Neural cell (in vitro differentiated cells): Measurements from ENCODE around the gene POGZ. TPM values are rescaled to one million over a fixed set of nuclear protein-coding genes. Genes with fewer than 3 reads are reported as not detected.

Experiments
- H2AFZ ChIP-seq: fragments of 200-600, 300-800 bp; sonication (generic), shearing (Covaris generic); 2 replicates; pipeline ENCODE4 v1.6.0; 2014; ENCODE audit warnings: low read depth, mild to moderate bottlenecking, antibody characterized with exemption, low read length, moderate library complexity
- H3F3A ChIP-seq: fragments of 200-600 bp; shearing (Covaris generic); 2 replicates; pipeline ENCODE4 v1.6.1; 2016; ENCODE audit warnings: mild to moderate bottlenecking, moderate library complexity, mixed read lengths, antibody characterized with exemption, low read length; ENCODE audit not compliant: insufficient read depth, poor library complexity, severe bottlenecking
- H3K27ac ChIP-seq: fragments of 200-600, 300-800 bp; sonication (generic), shearing (Covaris generic); 2 replicates; pipeline ENCODE4 v1.5.1; 2014; ENCODE audit warnings: mild to moderate bottlenecking, low read length, moderate library complexity
- H3K27me3 ChIP-seq: fragments of 300-800, 200-600 bp; sonication (generic), shearing (Covaris generic); 2 replicates; pipeline ENCODE4 v1.6.0; 2014; ENCODE audit warnings: mild to moderate bottlenecking, low read depth, low read length, moderate library complexity; ENCODE audit not compliant: insufficient read depth
- H3K36me3 ChIP-seq: fragments of 300-800, 200-600 bp; sonication (generic), shearing (Covaris generic); 2 replicates; pipeline ENCODE4 v1.5.1; 2014; ENCODE audit warnings: mild to moderate bottlenecking, antibody characterized with exemption, low read length, moderate library complexity; ENCODE audit not compliant: insufficient read depth
- H3K4me2 ChIP-seq: fragments of 300-800, 200-600 bp; sonication (generic), shearing (Covaris generic); 2 replicates; pipeline ENCODE4 v1.6.0; 2014; ENCODE audit warnings: mild to moderate bottlenecking, low read length
- H3K4me3 ChIP-seq: fragments of 300-800, 200-600 bp; sonication (generic), shearing (Covaris generic); 2 replicates; pipeline ENCODE4 v1.5.1; 2014; ENCODE audit warnings: mild to moderate bottlenecking, low read length, moderate library complexity
- H3K79me2 ChIP-seq: fragments of 200-600 bp; shearing (Covaris generic); replicated peaks from 2 replicates; pipeline ENCODE4 v1.6.0; 2014; ENCODE audit warnings: mild to moderate bottlenecking, low read length, moderate library complexity; ENCODE audit not compliant: insufficient read depth
- H3K9ac ChIP-seq: fragments of 300-800, 200-600 bp; sonication (generic), shearing (Covaris generic); 2 replicates; pipeline ENCODE4 v1.6.1; 2016; ENCODE audit warnings: mild to moderate bottlenecking, low read length, mixed read lengths
- H3K9me2 ChIP-seq: fragments of 200-600 bp; shearing (Covaris generic); 2 replicates; pipeline ENCODE4 v1.6.1; 2016; ENCODE audit warnings: mild to moderate bottlenecking, low read length, mixed read lengths; ENCODE audit not compliant: insufficient read depth
- H3K9me3 ChIP-seq: fragments of 200-600, 300-800 bp; sonication (generic), shearing (Covaris generic); 2 replicates; pipeline ENCODE4 v1.6.1; 2016; ENCODE audit warnings: mild to moderate bottlenecking, mixed run types, low read length, moderate library complexity, mixed read lengths
- H4K20me1 ChIP-seq: fragments of 200-600 bp; shearing (Covaris generic); 2 replicates; pipeline ENCODE4 v1.6.1; 2016; ENCODE audit warnings: mild to moderate bottlenecking, mixed run types; ENCODE audit not compliant: insufficient read depth
- EP300 ChIP-seq: fragments of 450-650 bp; conservative IDR thresholded peaks from 2 replicates; pipeline ENCODE4 v1.6.1; 2014; ENCODE audit warnings: antibody characterized with exemption, mild to moderate bottlenecking, moderate library complexity; ENCODE audit not compliant: poor library complexity, severe bottlenecking
- EZH2 ChIP-seq: fragments of 200-600, 300-800 bp; shearing (Covaris generic), sonication (generic); IDR thresholded peaks from 2 replicates; pipeline ENCODE4 v1.6.1; 2014; ENCODE audit warnings: antibody characterized with exemption, low read length, borderline replicate concordance, mild to moderate bottlenecking; ENCODE audit not compliant: insufficient read depth, poor library complexity, severe bottlenecking
- MXI1 ChIP-seq: fragments of 450-650 bp; conservative IDR thresholded peaks from 2 replicates; pipeline ENCODE4 v1.6.1; 2014; ENCODE audit warnings: antibody characterized with exemption, mild to moderate bottlenecking; ENCODE audit not compliant: poor library complexity, severe bottlenecking
- POLR2AphosphoS5 ChIP-seq: IDR thresholded peaks from 2 replicates; pipeline ENCODE4 v1.6.1; 2012
- RAD21 ChIP-seq: fragments of 450-650 bp; conservative IDR thresholded peaks from 2 replicates; pipeline ENCODE4 v1.6.1; 2014; ENCODE audit warnings: antibody characterized with exemption, mild to moderate bottlenecking, moderate library complexity
- REST ChIP-seq: IDR thresholded peaks from 2 replicates; pipeline ENCODE4 v1.6.1; 2012; ENCODE audit warnings: borderline replicate concordance
- SMC3 ChIP-seq: fragments of 450-650 bp; conservative IDR thresholded peaks from 2 replicates; pipeline ENCODE4 v1.6.1; 2014; ENCODE audit warnings: antibody characterized with exemption, mild to moderate bottlenecking, moderate library complexity; ENCODE audit not compliant: poor library complexity
- TAF1 ChIP-seq: IDR thresholded peaks from 2 replicates; pipeline ENCODE4 v1.6.1; 2012; ENCODE audit warnings: low read depth
- polyA plus RNA-seq: library from polyadenylated mRNA; depleted of rRNA; stranded (reverse); fragments of >200 nt; gene quantifications from 2 replicates; pipeline ENCODE4 v1.2.3, GENCODE V29; 2014
- TF ChIP-seq, protein P1 (sequence below): fragments of 450-650 bp; IDR thresholded peaks from 2 replicates; pipeline ENCODE4 v1.5.1; 2014; ENCODE audit warnings: antibody characterized with exemption, mild to moderate bottlenecking, moderate library complexity; ENCODE audit not compliant: poor library complexity, severe bottlenecking

POGZ gene
- polyA plus RNA-seq, 1 donor from 2014 or later, result 50.2 TPM

- Histone ChIP-seq H3K4me3 (no peak overlapping the region), H3K27me3 (no peaks in the 10 kb centered on the region), H4K20me1 (no peaks in the 10 kb centered on the region), H3K9me2 (no peaks in the 10 kb centered on the region), H3K27ac (no peak overlapping the region), H3K9ac (no peak overlapping the region), H3K4me2 (no peak overlapping the region), H3K79me2 (no peaks in the 10 kb centered on the region), H3K9me3 (peaks cover 5% of the 10 kb centered on the region), H3F3A (no peaks in the 10 kb centered on the region), H3K36me3 (no peaks in the 10 kb centered on the region), H2AFZ (no peak overlapping the region)
- TF ChIP-seq MXI1 (no peak), TAF1 (no peak), EP300 (no peak), SMC3 (no peak), POLR2AphosphoS5 (no peak), EZH2 (no peak), RAD21 (no peak), REST (no peak)
- TF ChIP-seq, protein P1, sequence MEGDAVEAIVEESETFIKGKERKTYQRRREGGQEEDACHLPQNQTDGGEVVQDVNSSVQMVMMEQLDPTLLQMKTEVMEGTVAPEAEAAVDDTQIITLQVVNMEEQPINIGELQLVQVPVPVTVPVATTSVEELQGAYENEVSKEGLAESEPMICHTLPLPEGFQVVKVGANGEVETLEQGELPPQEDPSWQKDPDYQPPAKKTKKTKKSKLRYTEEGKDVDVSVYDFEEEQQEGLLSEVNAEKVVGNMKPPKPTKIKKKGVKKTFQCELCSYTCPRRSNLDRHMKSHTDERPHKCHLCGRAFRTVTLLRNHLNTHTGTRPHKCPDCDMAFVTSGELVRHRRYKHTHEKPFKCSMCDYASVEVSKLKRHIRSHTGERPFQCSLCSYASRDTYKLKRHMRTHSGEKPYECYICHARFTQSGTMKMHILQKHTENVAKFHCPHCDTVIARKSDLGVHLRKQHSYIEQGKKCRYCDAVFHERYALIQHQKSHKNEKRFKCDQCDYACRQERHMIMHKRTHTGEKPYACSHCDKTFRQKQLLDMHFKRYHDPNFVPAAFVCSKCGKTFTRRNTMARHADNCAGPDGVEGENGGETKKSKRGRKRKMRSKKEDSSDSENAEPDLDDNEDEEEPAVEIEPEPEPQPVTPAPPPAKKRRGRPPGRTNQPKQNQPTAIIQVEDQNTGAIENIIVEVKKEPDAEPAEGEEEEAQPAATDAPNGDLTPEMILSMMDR, result no peak
Measured at GRCh38 chr1:151485685-151486255, 26.5 kb upstream of the POGZ start.

- Histone ChIP-seq H2AFZ (no peak overlapping the region), H3K27ac (no peak overlapping the region), H3K4me2 (no peak overlapping the region), H3K36me3 (no peaks in the 10 kb centered on the region), H3K27me3 (no peaks in the 10 kb centered on the region), H4K20me1 (no peaks in the 10 kb centered on the region), H3K4me3 (no peak overlapping the region), H3K9ac (no peak overlapping the region), H3K9me2 (no peaks in the 10 kb centered on the region), H3F3A (no peaks in the 10 kb centered on the region), H3K79me2 (no peaks in the 10 kb centered on the region), H3K9me3 (peaks cover 5% of the 10 kb centered on the region)
- TF ChIP-seq, protein P1, result no peak
- no peak for TF ChIP-seq SMC3
- no peak for TF ChIP-seq TAF1
- TF ChIP-seq POLR2AphosphoS5, result no peak
- TF ChIP-seq REST, result no peak
- no peak for TF ChIP-seq EP300
- no peak for TF ChIP-seq EZH2
- no peak for TF ChIP-seq MXI1
- TF ChIP-seq RAD21, result no peak
Measured at GRCh38 chr1:151482017-151482416, 22.7 kb upstream of the POGZ start.
